Measurements from ENCODE around the gene PAF1.

DNA sequence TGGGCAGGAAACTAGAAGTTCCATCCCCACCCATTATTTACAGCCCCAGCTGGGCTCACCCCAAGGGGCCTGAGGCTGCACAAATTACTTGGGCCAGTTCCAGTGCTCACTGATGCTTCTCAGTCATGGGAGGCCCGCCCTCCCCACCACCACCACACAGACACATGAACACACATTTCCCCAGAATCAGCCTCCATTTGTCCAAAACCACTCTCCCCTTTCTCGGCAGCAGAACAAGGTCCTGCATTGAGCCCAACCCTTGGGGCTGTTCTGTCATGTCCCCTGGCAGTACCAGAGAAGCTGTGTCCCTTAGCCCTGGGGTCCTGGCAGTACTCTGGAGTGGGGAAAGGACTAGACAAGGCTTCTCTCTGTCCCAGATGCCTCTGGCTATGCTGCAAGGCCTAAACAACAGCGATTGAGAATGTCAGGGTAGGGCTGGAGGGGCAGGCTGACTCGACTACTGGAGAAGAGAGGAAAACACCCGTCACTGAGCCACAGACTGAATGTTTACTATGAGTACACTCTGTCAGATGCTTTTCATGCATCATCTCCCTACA lies 26.9 kb downstream of the PAF1 start:
- TF ChIP-seq, protein P1, sequence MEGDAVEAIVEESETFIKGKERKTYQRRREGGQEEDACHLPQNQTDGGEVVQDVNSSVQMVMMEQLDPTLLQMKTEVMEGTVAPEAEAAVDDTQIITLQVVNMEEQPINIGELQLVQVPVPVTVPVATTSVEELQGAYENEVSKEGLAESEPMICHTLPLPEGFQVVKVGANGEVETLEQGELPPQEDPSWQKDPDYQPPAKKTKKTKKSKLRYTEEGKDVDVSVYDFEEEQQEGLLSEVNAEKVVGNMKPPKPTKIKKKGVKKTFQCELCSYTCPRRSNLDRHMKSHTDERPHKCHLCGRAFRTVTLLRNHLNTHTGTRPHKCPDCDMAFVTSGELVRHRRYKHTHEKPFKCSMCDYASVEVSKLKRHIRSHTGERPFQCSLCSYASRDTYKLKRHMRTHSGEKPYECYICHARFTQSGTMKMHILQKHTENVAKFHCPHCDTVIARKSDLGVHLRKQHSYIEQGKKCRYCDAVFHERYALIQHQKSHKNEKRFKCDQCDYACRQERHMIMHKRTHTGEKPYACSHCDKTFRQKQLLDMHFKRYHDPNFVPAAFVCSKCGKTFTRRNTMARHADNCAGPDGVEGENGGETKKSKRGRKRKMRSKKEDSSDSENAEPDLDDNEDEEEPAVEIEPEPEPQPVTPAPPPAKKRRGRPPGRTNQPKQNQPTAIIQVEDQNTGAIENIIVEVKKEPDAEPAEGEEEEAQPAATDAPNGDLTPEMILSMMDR (IDR thresholded peaks at IDR 0.05; ENCODE audit: low read length): no peak
- no peak for TF ChIP-seq EZH2 (optimal IDR thresholded peaks at IDR 0.05; ENCODE audit: low read depth, low read length)
- no peak for TF ChIP-seq EZH2phosphoT487 (IDR thresholded peaks at IDR 0.05; ENCODE audit: low read length)

Measured in MM.1S (cell line).